K562 (cell line): ENCODE results near the gene TAL1. TPM values are rescaled to one million over a fixed set of nuclear protein-coding genes. Genes with fewer than 3 reads are reported as not detected.
A peak's percentile ranks its signal among the peaks of the same experiment; 100 is the strongest.

Experiments
- ATF7 ChIP-seq: fragments of 450-650 bp; IDR thresholded peaks from 2 replicates; pipeline ENCODE4 v1.7.1; 2014; ENCODE audit warnings: mild to moderate bottlenecking, moderate library complexity
- BRCA1 ChIP-seq, 2 experiments: fragments of 450-650 bp in 1 of 2; sonication (generic) in 1 of 2; formaldehyde crosslinking in 1 of 2; IDR thresholded peaks; 2 replicates each; pipeline versions ENCODE4 v1.5.0 to v1.6.1; 2017 to 2020; ENCODE audit warnings: mild to moderate bottlenecking in 1 of 2, missing genetic modification reagents in 1 of 2
- BRD4 ChIP-seq: fragments of 200-600 bp; sonication (generic); IDR thresholded peaks from 2 replicates; pipeline ENCODE4 v1.6.1; 2017; ENCODE audit warnings: inconsistent platforms
- C11orf30 ChIP-seq: fragments of 450-650 bp; IDR thresholded peaks from 2 replicates; pipeline ENCODE4 v1.6.1; 2016; ENCODE audit warnings: low read depth, mild to moderate bottlenecking
- CAMTA2 ChIP-seq: fragments of 250-450 bp; sonication (Bioruptor Pico); conservative IDR thresholded peaks from 2 replicates; pipeline ENCODE4 v1.5.1; 2022
- CBFA2T3 ChIP-seq: fragments of 450-650 bp; IDR thresholded peaks from 2 replicates; pipeline ENCODE4 v1.6.1; 2017
- CEBPG ChIP-seq, 3 experiments: fragments of 200-800 bp in 1 of 3; sonication (Bioruptor generic) in 1 of 3; sonication (generic) in 1 of 3; formaldehyde crosslinking in 1 of 3; IDR thresholded peaks in 2 of 3; conservative IDR thresholded peaks in 1 of 3; 2 replicates each; pipeline versions ENCODE4 v1.6.1 to v1.8.0; 2016 to 2022; ENCODE audit warnings: missing compliant biosample characterization in 2 of 3, missing genetic modification characterization in 2 of 3, mild to moderate bottlenecking in 1 of 3, missing genetic modification reagents in 1 of 3
- FOS ChIP-seq: IDR thresholded peaks from 3 replicates; pipeline ENCODE4 v1.6.1; 2011; ENCODE audit not compliant: insufficient read length; ENCODE audit errors: extremely low read depth
- GABPB2 ChIP-seq: fragments of 250-450 bp; sonication (Bioruptor Pico); conservative IDR thresholded peaks from 2 replicates; pipeline ENCODE4 v1.5.1; 2021; ENCODE audit warnings: mild to moderate bottlenecking
- RBM15 ChIP-seq: fragments of 200-400 bp; formaldehyde crosslinking; IDR thresholded peaks from 2 replicates; pipeline ENCODE4 v1.6.1; 2018; ENCODE audit warnings: mild to moderate bottlenecking, low read length, moderate library complexity; ENCODE audit not compliant: insufficient read depth
- RBM39 ChIP-seq: fragments of 200-400 bp; formaldehyde crosslinking; optimal IDR thresholded peaks from 2 replicates; pipeline ENCODE3; 2018; ENCODE audit warnings: low read depth, low read length
- THRAP3 ChIP-seq: fragments of 450-650 bp; IDR thresholded peaks from 2 replicates; pipeline ENCODE4 v1.6.1; 2016; ENCODE audit warnings: mild to moderate bottlenecking, inconsistent platforms, borderline replicate concordance
- ZBTB8A ChIP-seq: fragments of 450-650 bp; IDR thresholded peaks from 2 replicates; pipeline ENCODE4 v1.6.1; 2018; ENCODE audit warnings: mild to moderate bottlenecking, moderate library complexity; ENCODE audit not compliant: partially characterized antibody
- ZNF140 ChIP-seq: fragments of 250-450 bp; sonication (Bioruptor Pico); IDR thresholded peaks from 2 replicates; pipeline ENCODE4 v1.8.0; 2021; ENCODE audit warnings: moderate library complexity, mild to moderate bottlenecking, inconsistent platforms
- ZNF239 ChIP-seq: fragments of 250-450 bp; sonication (Bioruptor Pico); IDR thresholded peaks from 2 replicates; pipeline ENCODE4 v1.4.0; 2020; ENCODE audit warnings: mild to moderate bottlenecking
- ZNF561 ChIP-seq: fragments of 450-650 bp; formaldehyde crosslinking; conservative IDR thresholded peaks from 2 replicates; pipeline ENCODE4 v1.4.0; 2020; ENCODE audit warnings: mild to moderate bottlenecking, moderate library complexity
- ZNF584 ChIP-seq: fragments of 200-800 bp; sonication (Bioruptor generic); IDR thresholded peaks from 2 replicates; pipeline ENCODE4 v1.6.1; 2016; ENCODE audit warnings: low read depth, mild to moderate bottlenecking, missing genetic modification characterization, missing compliant biosample characterization
- ZNF766 ChIP-seq: fragments of 200-800 bp; sonication (Bioruptor generic); conservative IDR thresholded peaks from 2 replicates; pipeline ENCODE4 v1.6.1; 2016; ENCODE audit warnings: missing genetic modification characterization, missing compliant biosample characterization
- polyA plus RNA-seq, 8 experiments: library from polyadenylated mRNA; depleted of rRNA in 4 of 8; stranded (reverse) in 5 of 8; unstranded in 3 of 8; fragments of >200 nt; fragmentation: Nextera tagmentation in 2 of 8; fragmentation: Illumina TruSeq in 1 of 8; extraction: Ambion mirVana in 2 of 8; extraction: Trizol in 1 of 8; gene quantifications; 2 replicates each; pipeline versions ENCODE4 v1.2.1 to v1.2.3, GENCODE V29; 2011 to 2014; ENCODE audit warnings: inconsistent platforms in 1 of 8, missing spikeins in 1 of 8
- total RNA-seq, 7 experiments: library from RNA; depleted of rRNA in 6 of 7; stranded (reverse); fragments of >200 nt in 6 of 7; fragmentation: Illumina TruSeq in 2 of 7; extraction: Trizol in 2 of 7; gene quantifications; 2 replicates each; pipeline versions ENCODE4 v1.2.1 to v1.2.3, GENCODE V29; 2011 to 2021; ENCODE audit warnings: low replicate concordance in 1 of 7
- TF ChIP-seq, protein P1 (sequence below), 2 experiments: fragments of 450-650 bp in 1 of 2; sonication (generic) in 1 of 2; formaldehyde crosslinking in 1 of 2; IDR thresholded peaks; 2 replicates each; pipeline versions ENCODE4 v1.7.1 to v1.9.0; 2016 to 2022; ENCODE audit warnings: inconsistent platforms in 1 of 2, mild to moderate bottlenecking in 1 of 2, missing genetic modification reagents in 1 of 2

The TAL1 gene
- total and polyA plus RNA-seq, 9 of the 15 experiments (the other 6 are each of a cell fraction or from before 2014, with no cell fraction given) = 18.5 to 106 (median 59.7) TPM

DNA sequence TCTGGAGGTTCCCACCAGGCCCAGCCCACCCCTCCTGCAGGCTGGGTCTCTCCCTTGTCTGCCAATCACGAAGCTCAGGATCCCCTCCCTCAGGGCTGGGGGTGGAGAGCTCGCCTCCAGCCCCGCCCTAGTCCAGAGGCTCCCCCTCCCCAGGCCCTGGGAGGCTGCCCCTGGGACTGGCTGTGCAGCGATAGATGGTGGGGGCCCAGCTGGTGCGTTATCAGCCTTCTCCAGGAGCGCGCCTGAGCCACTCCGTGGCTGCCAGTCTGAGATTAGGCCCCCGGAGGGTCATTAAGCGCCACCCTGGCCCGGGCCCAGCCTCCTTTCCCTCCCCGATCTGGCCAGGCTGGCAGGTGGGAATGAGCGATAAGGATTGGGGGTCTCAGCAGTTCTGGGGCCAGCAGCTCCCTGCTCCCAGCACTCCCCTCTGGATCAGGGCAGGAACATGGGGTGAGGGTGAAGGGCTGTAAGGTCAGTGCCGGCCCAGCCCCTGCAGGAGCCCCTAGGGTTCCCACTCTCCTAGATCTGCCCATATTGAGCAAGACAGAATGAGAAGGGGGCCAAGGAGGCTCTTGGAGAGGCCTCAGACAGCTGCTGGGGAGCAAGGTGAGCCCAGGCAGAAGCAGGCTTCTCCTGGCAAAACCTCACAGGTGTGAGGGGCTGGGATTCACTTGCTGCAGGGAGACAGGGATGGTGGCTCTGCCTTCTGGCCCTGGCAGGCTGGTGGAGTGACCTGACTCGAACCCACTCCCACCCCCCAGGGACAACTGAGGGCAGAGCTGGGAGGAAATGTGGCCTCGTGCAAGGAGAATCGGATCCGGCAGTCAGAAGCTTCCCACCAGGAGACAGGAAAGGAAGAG is 50.7 kb downstream of the TAL1 start (continued):
- TF ChIP-seq ZNF140 (CRISPR knock-in tag) (peak; percentile 56; the same call in 1 of the 2 replicates), GABPB2 (0 out of 2 replicates have a peak, but pooled peaks have one; percentile 42), ZNF239 (peak; percentile 87), RBM39 (peak; percentile 78), THRAP3 (no peak), C11orf30 (peak; percentile 73), RBM15 (no peak), ZNF584 (CRISPR knock-in tag) (peak; percentile 99), BRD4 (no peak; the same call in 1 of the 2 replicates), CAMTA2 (CRISPR knock-in tag) (0 out of 2 replicates have a peak, but pooled peaks have one; percentile 48), BRCA1 (IDR thresholded peaks at IDR 0.05) (no peak), BRCA1 (CRISPR knock-in tag; IDR thresholded peaks at IDR 0.05) (no peak), ATF7 (peak; percentile 92), ZNF561 (peak; percentile 81), CEBPG (CRISPR knock-in tag; IDR thresholded peaks at IDR 0.05) (peak; percentile 76), CEBPG (tag; conservative IDR thresholded peaks at IDR 0.05 in 1 of 2, IDR thresholded peaks at IDR 0.05 in 1 of 2) (peak in 1 of 2 experiments; percentile 33; a peak in 1 of 4 replicates), CBFA2T3 (peak; percentile 100), FOS (peak; percentile 22), ZBTB8A (no peak), ZNF766 (CRISPR knock-in tag) (peak; percentile 99)
- TF ChIP-seq, protein P1, sequence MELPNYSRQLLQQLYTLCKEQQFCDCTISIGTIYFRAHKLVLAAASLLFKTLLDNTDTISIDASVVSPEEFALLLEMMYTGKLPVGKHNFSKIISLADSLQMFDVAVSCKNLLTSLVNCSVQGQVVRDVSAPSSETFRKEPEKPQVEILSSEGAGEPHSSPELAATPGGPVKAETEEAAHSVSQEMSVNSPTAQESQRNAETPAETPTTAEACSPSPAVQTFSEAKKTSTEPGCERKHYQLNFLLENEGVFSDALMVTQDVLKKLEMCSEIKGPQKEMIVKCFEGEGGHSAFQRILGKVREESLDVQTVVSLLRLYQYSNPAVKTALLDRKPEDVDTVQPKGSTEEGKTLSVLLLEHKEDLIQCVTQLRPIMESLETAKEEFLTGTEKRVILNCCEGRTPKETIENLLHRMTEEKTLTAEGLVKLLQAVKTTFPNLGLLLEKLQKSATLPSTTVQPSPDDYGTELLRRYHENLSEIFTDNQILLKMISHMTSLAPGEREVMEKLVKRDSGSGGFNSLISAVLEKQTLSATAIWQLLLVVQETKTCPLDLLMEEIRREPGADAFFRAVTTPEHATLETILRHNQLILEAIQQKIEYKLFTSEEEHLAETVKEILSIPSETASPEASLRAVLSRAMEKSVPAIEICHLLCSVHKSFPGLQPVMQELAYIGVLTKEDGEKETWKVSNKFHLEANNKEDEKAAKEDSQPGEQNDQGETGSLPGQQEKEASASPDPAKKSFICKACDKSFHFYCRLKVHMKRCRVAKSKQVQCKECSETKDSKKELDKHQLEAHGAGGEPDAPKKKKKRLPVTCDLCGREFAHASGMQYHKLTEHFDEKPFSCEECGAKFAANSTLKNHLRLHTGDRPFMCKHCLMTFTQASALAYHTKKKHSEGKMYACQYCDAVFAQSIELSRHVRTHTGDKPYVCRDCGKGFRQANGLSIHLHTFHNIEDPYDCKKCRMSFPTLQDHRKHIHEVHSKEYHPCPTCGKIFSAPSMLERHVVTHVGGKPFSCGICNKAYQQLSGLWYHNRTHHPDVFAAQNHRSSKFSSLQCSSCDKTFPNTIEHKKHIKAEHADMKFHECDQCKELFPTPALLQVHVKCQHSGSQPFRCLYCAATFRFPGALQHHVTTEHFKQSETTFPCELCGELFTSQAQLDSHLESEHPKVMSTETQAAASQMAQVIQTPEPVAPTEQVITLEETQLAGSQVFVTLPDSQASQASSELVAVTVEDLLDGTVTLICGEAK (IDR thresholded peaks at IDR 0.05) = peak; percentile 63; the same call in 1 of the 2 replicates
- TF ChIP-seq, protein P1 (CRISPR knock-in tag; IDR thresholded peaks at IDR 0.05) = no peak
